Measurements from ENCODE around the gene LYPD6. TPM values are rescaled to one million over a fixed set of nuclear protein-coding genes. Genes with fewer than 3 reads are reported as not detected.

Gene LYPD6
- total RNA-seq, 2 donors from 2014 or later: not detected

DNA sequence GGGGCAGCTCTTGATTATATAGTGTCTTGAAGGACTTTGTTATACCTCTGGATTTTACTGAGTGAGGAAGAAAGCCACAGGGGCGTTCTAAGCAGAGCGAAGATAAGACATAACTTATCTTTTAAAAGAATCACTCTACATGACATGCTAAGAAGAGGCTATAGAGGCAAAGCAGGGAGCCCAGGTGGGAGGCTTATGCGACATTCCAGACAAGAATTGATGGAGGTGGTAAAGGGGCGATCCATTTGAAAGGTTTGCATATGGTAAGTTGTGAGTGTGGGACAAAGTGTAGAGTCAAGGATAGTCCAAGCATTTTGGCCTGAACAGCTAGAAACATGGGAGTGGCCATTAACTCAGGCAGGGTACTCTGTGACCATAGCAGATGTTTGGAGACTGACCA, 49.8 kb downstream of the LYPD6 start:
- ATAC-seq (no peak), DNase-seq (ENCODE audit: low spot score in 2 of 2) (no peak)

DNA sequence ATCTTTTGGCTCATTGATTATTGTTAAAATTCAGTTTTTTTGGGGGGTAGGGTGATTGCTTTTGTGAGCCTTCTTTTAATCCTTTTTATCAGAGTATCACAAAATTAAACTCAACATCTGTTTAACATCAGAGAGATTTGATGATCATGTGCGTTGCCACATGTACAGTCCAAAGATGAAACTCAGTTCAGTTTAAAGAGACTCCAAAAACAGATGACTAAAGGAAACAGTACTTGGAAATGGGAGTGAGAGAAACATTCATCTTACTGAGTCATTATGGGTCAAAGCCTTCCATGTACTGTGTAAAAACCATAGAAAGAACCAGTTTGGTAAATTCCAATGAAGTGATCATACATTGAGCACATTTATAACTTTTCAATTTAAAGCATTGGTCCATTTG, 53.0 kb downstream of the LYPD6 start:
- no peaks in the 10 kb centered on the region for H3K36me3 Mint-ChIP-seq
- no peak overlapping the region for H3K27ac Mint-ChIP-seq
- peak in 1 of 2 donors; percentile 38 for ATAC-seq
- H3K9me3 Mint-ChIP-seq: peaks cover 0 to 3% of the 10 kb centered on the region in 2 donors
- DNase-seq (ENCODE audit: low spot score in 2 of 2): no peak

More for the DNA sequence above, 49.8 kb downstream of the LYPD6 start:
- H3K27ac Mint-ChIP-seq: no peak overlapping the region
- H3K9me3 Mint-ChIP-seq: peaks cover 0 to 3% of the 10 kb centered on the region in 2 donors
- no peaks in the 10 kb centered on the region for H3K36me3 Mint-ChIP-seq

DNA sequence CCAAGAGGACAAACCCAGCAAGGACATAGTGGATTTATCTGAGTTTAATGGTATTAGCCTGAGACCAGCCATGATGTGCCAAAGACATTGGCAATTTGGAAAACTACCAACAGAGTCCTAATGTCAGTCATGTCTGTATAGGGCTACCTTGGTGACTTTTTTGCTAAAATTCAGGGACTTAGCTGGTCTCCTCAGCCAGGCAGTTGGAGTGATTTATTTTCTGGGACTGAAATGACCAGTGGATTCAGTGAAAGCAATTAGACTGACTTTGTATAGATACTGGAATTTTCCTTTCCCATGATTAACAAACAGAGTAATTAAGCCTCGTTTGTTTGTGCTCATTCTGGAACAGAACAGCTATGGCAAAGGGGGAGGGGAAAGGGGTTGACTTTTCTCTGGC, 55.0 kb downstream of the LYPD6 start:
- Mint-ChIP-seq H3K9me3 (peaks cover 3% of the 10 kb centered on the region in 2 donors), H3K36me3 (no peaks in the 10 kb centered on the region), H3K27ac (no peak overlapping the region)
- ATAC-seq (no peak), DNase-seq (ENCODE audit: low spot score in 2 of 2) (no peak)

DNA sequence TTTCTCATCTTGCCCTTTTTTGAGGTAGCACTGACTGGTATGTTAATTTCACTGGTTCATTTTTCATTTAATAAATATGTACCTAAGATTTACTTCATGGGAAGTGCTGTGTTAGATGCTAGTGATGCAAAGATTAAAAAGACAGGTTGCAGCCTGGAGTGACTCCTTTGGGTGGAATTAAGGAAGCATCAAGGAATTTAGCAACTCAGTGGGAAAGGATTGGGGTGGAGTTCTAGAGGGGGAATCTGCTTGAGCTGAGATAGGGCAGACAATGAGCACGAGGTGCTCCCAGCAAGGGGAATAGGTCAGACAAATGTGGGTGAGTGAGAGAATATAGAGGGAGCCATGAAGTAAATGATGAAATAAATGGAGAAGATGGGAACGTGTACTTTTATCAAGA, 57.0 kb downstream of the LYPD6 start:
- ATAC-seq (no peak), DNase-seq (ENCODE audit: low spot score in 2 of 2) (no peak)
- Mint-ChIP-seq H3K36me3 (no peaks in the 10 kb centered on the region), H3K9me3 (peaks cover 3% of the 10 kb centered on the region in 2 donors), H3K27ac (no peak overlapping the region)

DNA sequence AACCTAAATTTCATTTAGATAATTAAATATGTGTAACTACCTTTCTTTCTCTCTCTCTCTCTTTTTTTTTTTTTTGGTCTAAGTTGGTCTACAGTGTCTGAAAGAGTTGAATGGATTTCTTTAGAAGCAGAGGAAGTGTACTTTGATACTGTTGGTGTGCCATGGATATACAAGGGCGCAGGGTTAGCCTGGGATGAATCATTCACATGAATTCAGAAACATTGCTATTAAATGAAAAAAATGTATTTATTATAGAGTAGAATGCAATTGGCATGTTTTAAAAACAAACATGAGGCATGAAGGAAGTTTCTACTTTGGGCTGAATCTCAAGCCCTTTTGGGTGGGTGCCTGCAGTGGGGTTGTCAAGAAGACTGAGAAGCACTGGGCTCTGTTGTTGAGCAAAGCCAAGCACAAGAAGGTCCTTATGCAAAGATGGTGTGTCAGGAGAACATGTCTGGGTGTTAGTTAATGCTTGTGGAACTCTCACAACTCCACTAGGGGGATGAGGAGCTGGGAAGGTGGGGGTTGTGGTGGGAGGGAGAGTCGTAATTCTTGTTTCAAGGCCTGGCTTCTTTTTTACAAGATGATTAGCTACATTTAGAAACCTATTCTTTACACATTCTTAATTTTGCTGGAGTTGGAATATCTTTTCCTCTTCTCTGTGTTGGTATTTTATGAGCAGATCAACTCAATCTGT, 57.9 kb downstream of the LYPD6 start:
- H3K36me3 Mint-ChIP-seq: no peaks in the 10 kb centered on the region
- peaks cover 3% of the 10 kb centered on the region in 2 donors for H3K9me3 Mint-ChIP-seq
- no peak for DNase-seq (ENCODE audit: low spot score in 2 of 2)
- ATAC-seq: no peak
- no peak overlapping the region for H3K27ac Mint-ChIP-seq

DNA sequence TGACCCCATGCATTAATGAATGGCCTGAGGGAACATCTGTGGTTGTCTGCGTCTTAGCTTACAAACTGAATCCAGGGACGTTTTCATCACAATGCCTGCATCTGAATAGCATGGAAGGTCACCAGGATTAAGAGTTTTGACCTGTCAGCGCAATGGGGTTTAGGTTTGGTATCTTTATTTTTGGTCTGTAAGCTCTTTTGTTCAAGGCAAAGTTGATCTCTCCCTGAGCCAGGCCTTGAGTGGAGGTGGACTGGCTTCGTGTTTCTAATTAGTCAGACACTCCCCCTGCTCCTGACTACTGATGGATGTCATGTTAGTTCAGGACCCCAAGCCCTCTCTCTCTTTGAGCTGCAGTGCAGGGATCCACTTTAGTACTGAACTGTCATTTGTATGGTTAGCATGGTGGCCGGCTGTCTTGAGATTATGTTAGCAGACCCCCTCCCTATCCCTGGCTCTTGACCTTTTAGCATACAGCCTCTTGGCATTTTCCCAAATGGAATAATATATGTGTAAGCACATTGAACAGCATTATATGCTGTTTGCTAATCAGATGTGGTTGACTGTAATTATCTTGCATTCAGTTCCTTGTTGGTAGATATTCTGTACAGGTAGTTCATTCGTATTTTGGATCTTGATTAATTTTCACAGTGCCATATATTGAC, 59.2 kb downstream of the LYPD6 start:
- H3K36me3 Mint-ChIP-seq: no peaks in the 10 kb centered on the region
- DNase-seq (ENCODE audit: low spot score in 2 of 2) (no peak), ATAC-seq (no peak)
- peaks cover 3% of the 10 kb centered on the region in 2 donors for H3K9me3 Mint-ChIP-seq
- H3K27ac Mint-ChIP-seq: no peak overlapping the region

DNA sequence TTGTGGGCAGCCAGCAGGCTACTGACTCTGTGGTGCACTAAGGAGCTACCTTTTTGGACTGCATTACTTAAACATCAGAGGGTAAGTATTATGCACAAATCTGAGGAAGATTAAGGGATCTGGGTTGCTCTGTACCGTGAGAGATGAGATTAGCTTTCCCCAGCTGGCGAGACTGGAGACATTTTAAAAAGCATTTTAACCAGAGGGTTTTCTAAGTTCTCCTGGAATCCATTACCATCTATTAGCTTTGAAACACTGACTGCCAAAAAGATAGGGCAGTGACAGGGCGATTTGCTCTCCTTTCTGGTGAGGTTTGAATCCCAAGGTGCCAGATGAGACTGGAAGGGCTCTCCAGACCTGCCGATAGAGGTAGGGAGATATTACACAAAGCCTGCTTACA, 63.2 kb downstream of the LYPD6 start:
- no peaks in the 10 kb centered on the region for H3K36me3 Mint-ChIP-seq
- no peak for DNase-seq (ENCODE audit: low spot score in 2 of 2)
- ATAC-seq: no peak
- H3K9me3 Mint-ChIP-seq: peaks cover 0 to 3% of the 10 kb centered on the region in 2 donors
- H3K27ac Mint-ChIP-seq: no peak overlapping the region

DNA sequence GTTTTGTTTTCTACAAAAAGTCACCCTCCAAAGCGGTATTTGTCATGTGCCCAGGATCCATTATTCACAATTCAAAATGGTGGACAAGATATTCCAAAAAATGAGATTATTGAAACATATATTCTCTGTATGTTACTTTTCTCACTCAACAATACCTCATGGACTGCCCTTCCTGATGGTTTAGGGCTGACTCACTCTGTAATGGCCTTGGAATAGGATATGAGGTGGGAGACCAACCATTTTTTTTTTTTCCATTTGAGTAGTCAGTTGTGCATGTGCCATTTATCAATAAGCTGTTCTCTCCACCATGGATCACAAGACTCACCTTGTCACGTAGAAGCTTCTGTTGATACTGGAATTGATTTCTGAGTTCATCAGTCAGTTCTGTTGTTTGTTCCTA, 64.5 kb downstream of the LYPD6 start:
- Mint-ChIP-seq H3K36me3 (no peaks in the 10 kb centered on the region), H3K27ac (no peak overlapping the region), H3K9me3 (peaks cover 0 to 1% of the 10 kb centered on the region in 2 donors)
- ATAC-seq: no peak
- no peak for DNase-seq (ENCODE audit: low spot score in 2 of 2)

DNA sequence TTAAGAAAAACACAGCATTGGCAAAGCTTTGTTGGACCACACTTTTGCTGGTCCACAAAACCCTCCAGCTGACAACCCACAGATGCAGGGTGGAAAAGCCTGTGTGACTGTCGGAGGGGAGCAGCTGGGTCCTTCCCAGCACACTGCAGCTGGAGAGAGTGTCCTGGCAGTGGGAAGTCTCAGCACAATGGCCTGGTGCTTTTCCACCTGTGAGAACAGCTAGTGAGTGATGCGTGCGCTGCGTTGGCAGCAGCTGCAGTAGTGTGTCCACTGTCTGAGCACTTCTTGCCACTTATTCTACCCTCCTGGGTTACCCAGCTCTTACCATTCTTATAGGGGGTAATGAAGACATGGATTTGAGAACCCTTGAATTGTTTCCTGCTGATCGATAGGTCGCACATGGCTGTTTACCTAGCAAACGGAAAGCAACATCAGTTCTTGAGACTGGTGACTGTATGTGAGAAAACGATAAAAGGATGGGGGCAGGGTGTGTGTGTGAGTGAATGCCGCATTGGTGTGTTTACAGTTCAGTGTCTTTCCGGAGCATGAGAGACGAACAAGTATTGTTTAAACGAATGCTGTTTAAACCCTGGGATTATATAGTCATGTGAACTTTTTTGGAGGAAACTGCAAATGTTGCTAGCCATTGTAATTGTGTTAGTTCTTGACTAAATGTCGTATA, 69.7 kb downstream of the LYPD6 start:
- no peak for ATAC-seq
- H3K27ac Mint-ChIP-seq: no peak overlapping the region
- no peaks in the 10 kb centered on the region for H3K9me3 Mint-ChIP-seq
- no peaks in the 10 kb centered on the region for H3K36me3 Mint-ChIP-seq
- DNase-seq (ENCODE audit: low spot score in 2 of 2): no peak

DNA sequence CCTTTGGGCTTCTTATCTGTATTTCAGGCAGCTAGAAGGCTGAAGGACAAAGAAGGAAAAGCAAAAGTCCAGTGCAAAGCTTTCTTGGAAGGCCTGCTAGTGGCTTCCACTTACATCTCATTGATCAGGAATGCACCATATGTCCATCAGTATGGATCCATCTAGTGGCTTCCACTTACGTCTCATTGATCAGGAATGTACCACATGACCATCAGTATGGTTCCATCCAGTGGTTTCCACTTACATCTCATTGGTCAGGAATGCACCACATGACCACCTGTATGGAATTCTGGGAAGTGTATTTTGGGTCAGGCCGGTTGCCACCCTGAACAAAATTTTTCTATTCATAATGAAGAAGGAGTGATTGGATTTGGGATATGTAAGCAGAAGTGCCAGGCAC, 70.6 kb downstream of the LYPD6 start:
- no peaks in the 10 kb centered on the region for H3K36me3 Mint-ChIP-seq
- H3K9me3 Mint-ChIP-seq: no peaks in the 10 kb centered on the region
- no peak for DNase-seq (ENCODE audit: low spot score in 2 of 2)
- ATAC-seq: no peak
- no peak overlapping the region for H3K27ac Mint-ChIP-seq

DNA sequence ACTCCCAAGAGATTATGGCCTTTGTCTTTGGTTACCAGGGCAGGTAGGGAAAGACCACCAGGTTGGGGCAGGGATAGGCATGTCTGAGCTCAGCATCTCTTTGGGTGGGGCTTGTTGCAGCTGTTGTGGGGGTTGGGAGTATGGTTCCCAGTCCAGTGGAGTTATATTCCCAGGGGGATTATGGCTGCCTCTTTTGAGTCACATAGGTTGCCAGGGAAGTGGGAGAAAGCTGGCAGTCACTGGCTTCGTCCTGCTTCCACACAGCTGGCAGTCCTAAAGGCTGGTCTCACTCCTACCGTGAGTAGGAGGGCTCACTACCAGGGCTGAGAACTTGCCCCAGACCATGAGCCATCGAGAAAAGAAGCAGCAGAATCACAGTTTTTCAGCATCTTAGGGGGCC, 79.1 kb downstream of the LYPD6 start:
- no peaks in the 10 kb centered on the region for H3K36me3 Mint-ChIP-seq
- H3K9me3 Mint-ChIP-seq: no peaks in the 10 kb centered on the region
- no peak overlapping the region for H3K27ac Mint-ChIP-seq
- DNase-seq (ENCODE audit: low spot score in 2 of 2) (no peak), ATAC-seq (no peak)

DNA sequence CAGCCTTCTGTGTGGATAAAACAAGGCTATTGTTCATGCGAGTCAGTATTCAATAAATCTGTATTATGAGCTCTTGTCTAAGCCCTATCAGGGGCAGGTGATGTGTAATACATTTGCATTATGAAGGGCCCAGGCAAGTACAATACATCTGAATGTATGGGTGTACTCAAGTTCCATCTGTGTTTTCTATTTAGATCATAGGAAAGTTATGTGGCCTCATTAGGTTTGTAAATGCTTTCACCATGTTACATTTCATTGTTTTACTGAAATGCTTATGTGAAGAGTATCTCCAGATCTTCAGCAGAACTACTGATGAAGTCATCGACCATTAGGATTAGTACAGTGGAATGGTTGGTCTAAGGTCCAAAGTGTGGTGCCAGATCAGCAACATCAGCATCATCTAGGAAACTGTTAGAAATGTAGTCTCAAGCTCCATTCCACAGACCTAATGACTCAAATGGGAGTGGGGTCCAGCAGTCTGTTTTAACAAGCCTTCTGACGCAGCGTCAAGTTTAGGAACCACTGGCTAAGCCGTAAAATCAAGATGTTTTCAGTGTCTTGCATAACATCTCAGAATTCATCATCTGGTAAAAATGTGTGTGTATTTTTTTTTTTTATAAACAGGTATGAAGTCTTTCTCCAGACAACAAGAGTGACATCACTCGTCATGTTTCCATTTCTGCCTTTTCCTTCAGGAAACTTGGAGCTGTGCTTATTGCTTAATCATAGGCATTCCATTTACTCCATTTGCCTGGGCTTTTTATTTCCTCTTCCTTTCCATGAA, 80.5 kb downstream of the LYPD6 start:
- Mint-ChIP-seq H3K9me3 (no peaks in the 10 kb centered on the region), H3K36me3 (no peaks in the 10 kb centered on the region), H3K27ac (no peak overlapping the region)
- ATAC-seq (no peak), DNase-seq (ENCODE audit: low spot score in 2 of 2) (no peak)

DNA sequence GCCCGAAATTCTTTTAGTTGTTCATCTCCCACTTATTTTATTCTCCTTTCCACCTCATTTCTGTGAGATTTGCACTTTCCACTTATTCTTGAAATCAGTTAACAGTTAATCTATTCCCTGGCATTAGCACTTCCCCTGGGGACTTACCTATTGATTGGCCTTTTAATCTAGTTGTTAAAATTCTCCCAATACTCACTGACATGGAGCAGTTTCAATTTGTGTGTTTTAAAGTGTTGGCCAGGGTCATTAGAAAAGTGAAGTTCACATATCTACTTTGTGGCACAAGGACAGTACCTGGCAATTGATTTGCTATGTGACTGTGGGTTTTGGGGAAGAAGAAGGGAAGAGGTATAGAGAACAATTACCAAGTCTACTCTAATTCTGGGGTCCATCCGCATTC, 83.1 kb downstream of the LYPD6 start:
- no peak for ATAC-seq
- Mint-ChIP-seq H3K9me3 (no peaks in the 10 kb centered on the region), H3K27ac (no peak overlapping the region), H3K36me3 (no peaks in the 10 kb centered on the region)
- no peak for DNase-seq (ENCODE audit: low spot score in 2 of 2)

DNA sequence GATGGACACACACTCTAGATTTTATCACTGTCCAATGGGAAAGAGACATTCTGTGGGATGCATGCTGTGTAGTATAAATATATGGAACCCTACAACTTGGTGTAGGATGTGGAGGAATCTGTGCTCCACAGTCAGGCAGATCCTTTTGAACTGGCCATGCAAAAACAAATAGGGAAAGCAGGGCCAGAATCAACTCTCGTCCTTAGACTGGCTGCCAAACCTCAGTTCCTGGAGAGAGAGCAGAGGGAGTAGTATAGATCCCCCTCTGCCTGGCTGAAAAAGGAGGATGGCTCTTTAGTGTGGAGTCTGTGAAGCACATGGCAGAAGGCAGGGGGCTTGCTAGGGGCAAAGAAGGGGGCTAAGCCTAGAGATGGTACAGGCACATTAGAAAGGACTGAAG, 84.7 kb downstream of the LYPD6 start:
- ATAC-seq (no peak), DNase-seq (ENCODE audit: low spot score in 2 of 2) (no peak)
- no peaks in the 10 kb centered on the region for H3K9me3 Mint-ChIP-seq
- H3K27ac Mint-ChIP-seq: no peak overlapping the region
- H3K36me3 Mint-ChIP-seq: no peaks in the 10 kb centered on the region

DNA sequence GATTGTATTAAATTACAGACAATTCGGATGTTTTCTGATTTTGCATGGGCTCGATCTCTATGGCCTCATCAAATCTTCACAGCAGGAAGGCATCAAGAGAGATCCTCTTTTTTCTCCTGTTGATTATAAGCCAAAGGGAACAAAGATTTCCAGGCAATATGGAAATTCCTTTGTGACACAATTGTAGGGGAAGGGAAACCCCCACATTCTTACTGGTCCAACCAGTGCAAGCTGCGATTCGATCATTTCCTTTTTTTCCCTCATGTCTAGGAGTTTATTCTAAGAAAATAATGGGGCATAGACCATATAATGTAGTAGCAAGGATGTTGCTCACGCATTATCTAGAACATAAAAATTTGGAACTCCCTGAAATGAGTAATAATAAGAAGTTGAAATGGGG, 87.7 kb downstream of the LYPD6 start:
- Mint-ChIP-seq H3K36me3 (no peaks in the 10 kb centered on the region), H3K27ac (no peak overlapping the region), H3K9me3 (no peaks in the 10 kb centered on the region)
- no peak for ATAC-seq
- no peak for DNase-seq (ENCODE audit: low spot score in 2 of 2)

DNA sequence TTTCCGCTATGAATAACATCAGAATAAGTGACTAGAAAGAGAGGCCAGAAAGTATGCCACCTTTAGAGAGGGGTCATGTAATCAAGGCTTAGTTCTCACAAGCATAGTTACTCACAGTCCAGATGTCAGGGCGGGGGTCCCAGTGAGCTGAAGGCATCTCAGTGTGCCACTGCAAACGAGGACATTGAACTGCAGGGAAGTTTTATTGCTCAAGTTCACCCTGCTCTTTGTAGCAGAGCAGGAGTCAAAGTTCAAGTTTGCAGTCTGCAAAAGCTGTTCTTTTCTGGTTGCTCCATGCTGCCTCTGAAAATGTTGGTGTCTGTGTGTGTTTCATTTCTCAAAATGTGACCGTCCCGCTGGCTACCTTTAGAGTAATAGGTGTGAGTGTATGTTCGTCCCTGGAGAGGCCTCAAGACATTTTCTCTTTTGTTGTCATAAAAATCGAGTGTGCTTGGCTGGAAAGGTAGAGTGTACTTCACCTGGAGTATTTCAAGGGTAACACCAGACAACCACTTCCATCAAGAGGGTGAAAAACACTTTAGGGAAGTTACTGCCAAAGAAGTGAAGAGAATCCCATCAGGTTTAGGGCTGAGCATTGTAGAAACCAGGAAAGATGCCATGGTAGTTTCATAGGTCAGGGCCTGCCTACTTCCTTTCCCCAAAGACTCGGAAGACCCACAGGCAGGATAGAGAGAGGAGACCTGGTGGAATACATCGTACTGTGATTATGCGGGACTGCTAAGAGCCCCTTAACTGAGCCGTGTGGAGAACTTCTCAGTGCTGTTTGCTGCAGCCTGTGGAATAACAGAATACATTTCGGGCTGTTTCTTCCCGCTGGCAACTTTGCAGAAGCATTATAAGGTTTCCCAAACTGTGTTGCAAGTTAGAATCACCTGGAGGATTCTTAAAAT, 89.9 kb downstream of the LYPD6 start:
- DNase-seq (ENCODE audit: low spot score in 2 of 2) (no peak), ATAC-seq (no peak)
- Mint-ChIP-seq H3K27ac (no peak overlapping the region), H3K9me3 (no peaks in the 10 kb centered on the region), H3K36me3 (no peaks in the 10 kb centered on the region)

Data from activated naive CD4-positive, alpha-beta T cell treated with anti-CD3 and anti-CD28 coated beads, Interleukin-2, amount 50 U/mL, for 72 hours (primary cell).